H9 (cell line): Measurements from ENCODE around the gene AK8. TPM values are rescaled to one million over a fixed set of nuclear protein-coding genes. Genes with fewer than 3 reads are reported as not detected.

Experiments used
- DNase-seq: peaks from one replicate; pipeline ENCODE4 v3.0.0-alpha.2; 2017
- H2AFZ ChIP-seq: one replicate; pipeline ENCODE4 v1.6.1; 2013; ENCODE audit warnings: mild to moderate bottlenecking, low read length, control low read depth, moderate library complexity
- H2AK5ac ChIP-seq: 2 replicates; pipeline ENCODE4 v1.6.1; 2013; ENCODE audit warnings: low read length, control low read depth, mixed read lengths; ENCODE audit not compliant: insufficient read length
- H2BK120ac ChIP-seq: one replicate; pipeline ENCODE4 v1.6.1; 2013; ENCODE audit warnings: low read depth, mild to moderate bottlenecking, low read length, control low read depth, inconsistent platforms; ENCODE audit not compliant: poor library complexity, severe bottlenecking
- H2BK12ac ChIP-seq: 2 replicates; pipeline ENCODE4 v1.6.1; 2013; ENCODE audit warnings: low read length, control low read depth, mixed read lengths, low read depth; ENCODE audit not compliant: insufficient read length
- H2BK15ac ChIP-seq: 2 replicates; pipeline ENCODE4 v1.6.1; 2013; ENCODE audit warnings: low read depth, low read length, control low read depth
- H2BK20ac ChIP-seq: one replicate; pipeline ENCODE4 v1.6.1; 2013; ENCODE audit warnings: low read depth, mild to moderate bottlenecking, low read length, control low read depth, inconsistent platforms; ENCODE audit not compliant: poor library complexity, severe bottlenecking
- H2BK5ac ChIP-seq: 2 replicates; pipeline ENCODE4 v1.6.1; 2013; ENCODE audit warnings: low read length, control low read depth, mixed read lengths; ENCODE audit not compliant: insufficient read length
- H3K14ac ChIP-seq: 2 replicates; pipeline ENCODE4 v1.6.1; 2013; ENCODE audit warnings: low read length, control low read depth; ENCODE audit not compliant: insufficient read depth
- H3K18ac ChIP-seq: 2 replicates; pipeline ENCODE4 v1.6.1; 2013; ENCODE audit warnings: low read depth, mild to moderate bottlenecking, mixed read lengths, low read length, control low read depth; ENCODE audit not compliant: insufficient read length
- H3K23ac ChIP-seq: 2 replicates; pipeline ENCODE4 v1.6.1; 2013; ENCODE audit warnings: low read length, control low read depth, mixed read lengths, low read depth; ENCODE audit not compliant: insufficient read length
- H3K23me2 ChIP-seq: 2 replicates; pipeline ENCODE4 v1.6.1; 2013; ENCODE audit warnings: low read depth, mild to moderate bottlenecking, mixed read lengths, low read length, control low read depth; ENCODE audit not compliant: insufficient read length, poor library complexity, severe bottlenecking
- H3K27ac ChIP-seq: 2 replicates; pipeline ENCODE4 v1.5.1; 2013; ENCODE audit warnings: low read length, control low read depth, mixed read lengths, low read depth; ENCODE audit not compliant: insufficient read length
- H3K27me3 ChIP-seq: 2 replicates; pipeline ENCODE4 v1.6.1; 2013; ENCODE audit warnings: low read length, control low read depth, inconsistent platforms; ENCODE audit not compliant: insufficient read depth
- H3K4ac ChIP-seq: 2 replicates; pipeline ENCODE4 v1.6.1; 2013; ENCODE audit warnings: low read depth, mild to moderate bottlenecking, control low read depth, inconsistent platforms, low read length, moderate library complexity
- H3K4me1 ChIP-seq: 2 replicates; pipeline ENCODE4 v1.6.1; 2013; ENCODE audit warnings: low read length, control low read depth, inconsistent platforms; ENCODE audit not compliant: insufficient read depth
- H3K4me2 ChIP-seq: 2 replicates; pipeline ENCODE4 v1.6.1; 2013; ENCODE audit warnings: low read length, control low read depth, mixed read lengths; ENCODE audit not compliant: insufficient read length, insufficient read depth
- H3K56ac ChIP-seq: 2 replicates; pipeline ENCODE4 v1.6.1; 2013; ENCODE audit warnings: low read depth, mild to moderate bottlenecking, mixed read lengths, low read length, control low read depth; ENCODE audit not compliant: insufficient read length
- H3K79me1 ChIP-seq: 2 replicates; pipeline ENCODE4 v1.6.1; 2013; ENCODE audit warnings: low read depth, mild to moderate bottlenecking, moderate library complexity, low read length, control low read depth, inconsistent platforms; ENCODE audit not compliant: insufficient read depth, poor library complexity, severe bottlenecking
- H3K79me2 ChIP-seq: 2 replicates; pipeline ENCODE4 v1.6.1; 2013; ENCODE audit warnings: low read length, control low read depth, inconsistent platforms; ENCODE audit not compliant: insufficient read depth
- H3K9ac ChIP-seq: 2 replicates; pipeline ENCODE4 v1.6.1; 2013; ENCODE audit warnings: low read length, control low read depth, mixed read lengths; ENCODE audit not compliant: insufficient read length; ENCODE audit errors: extremely low read depth
- H3K9me3 ChIP-seq: one replicate; pipeline ENCODE4 v1.6.1; 2013; ENCODE audit warnings: low read depth, low read length, inconsistent platforms; ENCODE audit not compliant: control insufficient read depth
- H3T11ph ChIP-seq: one replicate; pipeline ENCODE4 v1.6.1; 2013; ENCODE audit warnings: mild to moderate bottlenecking, low read length, control low read depth, inconsistent platforms
- H4K20me1 ChIP-seq: one replicate; pipeline ENCODE4 v1.6.1; 2013; ENCODE audit not compliant: control insufficient read depth, insufficient read length, insufficient read depth
- H4K5ac ChIP-seq: 2 replicates; pipeline ENCODE4 v1.6.1; 2013; ENCODE audit warnings: low read depth, mild to moderate bottlenecking, mixed read lengths, low read length, control low read depth; ENCODE audit not compliant: insufficient read length
- H4K8ac ChIP-seq: replicated peaks from 2 replicates; pipeline ENCODE4 v1.6.1; 2013; ENCODE audit warnings: low read length, control low read depth, mixed read lengths, low read depth; ENCODE audit not compliant: insufficient read length
- H4K91ac ChIP-seq: 2 replicates; pipeline ENCODE4 v1.6.1; 2013; ENCODE audit warnings: low read depth, mild to moderate bottlenecking, moderate library complexity, mixed read lengths, low read length, control low read depth; ENCODE audit not compliant: insufficient read length
- H3K27ac Mint-ChIP-seq, 3 experiments: 2 replicates in 2 of 3; 3 replicates in 1 of 3; pipeline ENCODE4 v1.8.0; 2020 to 2021; ENCODE audit warnings: mixed read lengths in 3 of 3, mild to moderate bottlenecking in 1 of 3, moderate library complexity in 1 of 3
- H3K27me3 Mint-ChIP-seq: 2 replicates; pipeline ENCODE4 v1.8.0; 2021; ENCODE audit warnings: low read depth, mild to moderate bottlenecking, moderate library complexity, mixed read lengths
- H3K36me3 Mint-ChIP-seq, 3 experiments: 2 replicates in 2 of 3; 3 replicates in 1 of 3; pipeline ENCODE4 v1.8.0; 2020 to 2021; ENCODE audit warnings: low read depth in 3 of 3, mixed read lengths in 3 of 3; ENCODE audit not compliant: insufficient read depth in 1 of 3
- H3K4me1 Mint-ChIP-seq, 2 experiments: 2 replicates each; pipeline ENCODE4 v1.8.0; 2020; ENCODE audit warnings: mixed read lengths in 2 of 2
- H3K4me3 Mint-ChIP-seq, 2 experiments: 2 replicates in 1 of 2; 3 replicates in 1 of 2; pipeline ENCODE4 v1.8.0; 2020 to 2021; ENCODE audit warnings: mild to moderate bottlenecking in 2 of 2, mixed read lengths in 2 of 2, moderate library complexity in 1 of 2
- H3K9me3 Mint-ChIP-seq, 2 experiments: 2 replicates in 1 of 2; 3 replicates in 1 of 2; pipeline ENCODE4 v1.8.0; 2020; ENCODE audit warnings: mild to moderate bottlenecking in 2 of 2, mixed read lengths in 2 of 2, moderate library complexity in 1 of 2
- CTCF ChIP-seq: fragments of 200-600 bp; sonication (generic); conservative IDR thresholded peaks from 3 replicates; pipeline ENCODE4 v1.8.0; 2021; ENCODE audit warnings: antibody characterized with exemption, mild to moderate bottlenecking
- WGBS: extraction: QIAGEN DNeasy Blood & Tissue Kit; methylation state at CpG from one replicate; pipeline ENCODE4 v1.1.7; 2013; ENCODE audit warnings: missing lambda C conversion rate, low lambda C conversion rate, mixed read lengths; ENCODE audit not compliant: insufficient read length; ENCODE audit errors: extremely low coverage; 5-methylcytosine and 5-hydroxymethylcytosine counted together
- total RNA-seq: library from RNA; stranded (reverse); gene quantifications from 2 replicates; pipeline ENCODE4 v1.2.1, GENCODE V29; 2021

The AK8 gene
- total RNA-seq, 1 experiment from 2014 or later = 0.44 TPM

GRCh38 chr9:132677976-132678375 is 200.1 kb downstream of the AK8 start:
- no peak overlapping the region for H2BK15ac ChIP-seq
- no peak overlapping the region for H3K14ac ChIP-seq
- H3K9me3 ChIP-seq = no peaks in the 10 kb centered on the region
- no peak overlapping the region for H3K18ac ChIP-seq
- peaks cover 6 to 12% of the 10 kb centered on the region in 2 experiments for H3K4me1 Mint-ChIP-seq
- no peak overlapping the region for H3K27ac Mint-ChIP-seq
- H3K27ac ChIP-seq = no peak overlapping the region
- H3K4me2 ChIP-seq = no peak overlapping the region
- no peaks in the 10 kb centered on the region for H3K4me1 ChIP-seq
- no peak overlapping the region for H3K56ac ChIP-seq
- H3K4me3 Mint-ChIP-seq = no peak overlapping the region
- no peak overlapping the region for H2BK20ac ChIP-seq
- H4K20me1 ChIP-seq = no peaks in the 10 kb centered on the region
- no peak overlapping the region for H4K8ac ChIP-seq
- no peak overlapping the region for H2BK5ac ChIP-seq
- TF ChIP-seq CTCF = no peak
- H2AK5ac ChIP-seq = no peak overlapping the region
- no peak overlapping the region for H2BK120ac ChIP-seq
- H3K79me2 ChIP-seq = peaks cover 43% of the 10 kb centered on the region
- H4K91ac ChIP-seq = no peak overlapping the region
- H3K27me3 ChIP-seq = no peaks in the 10 kb centered on the region
- H3K36me3 Mint-ChIP-seq = peaks cover 34 to 52% (median 43%) of the 10 kb centered on the region in 3 experiments; a peak in 6 of 7 replicates
- H3T11ph ChIP-seq = no peak overlapping the region
- no peak overlapping the region for H2AFZ ChIP-seq
- no peak overlapping the region for H3K9ac ChIP-seq
- H3K4ac ChIP-seq = no peak overlapping the region
- H3K27me3 Mint-ChIP-seq = no peaks in the 10 kb centered on the region
- H3K23me2 ChIP-seq = no peaks in the 10 kb centered on the region
- H3K23ac ChIP-seq = no peak overlapping the region
- H3K9me3 Mint-ChIP-seq = no peaks in the 10 kb centered on the region
- no peak overlapping the region for H4K5ac ChIP-seq
- H3K79me1 ChIP-seq = peaks cover 7% of the 10 kb centered on the region
- no CpG with 5 or more reads among the region's 8 CpGs for WGBS
- H2BK12ac ChIP-seq = no peak overlapping the region
- no peak for DNase-seq

Other genes starting within 250 kb of the AK8 start
- gene DDX31, start 208.3 kb downstream of the AK8 start, total RNA-seq = 27.6 and 28.4 TPM in 2 replicates
- 42.5 and 43.6 TPM in 2 replicates for gene GTF3C4, start 207.8 kb downstream of the AK8 start, total RNA-seq
- gene SPACA9, start 614 bp upstream of the AK8 start, total RNA-seq = 0.99 and 1.3 TPM in 2 replicates
- 31.7 and 32.7 TPM in 2 replicates for gene TSC1, start 66.3 kb upstream of the AK8 start, total RNA-seq
- not detected in 2 replicates for gene GFI1B, start 100.4 kb upstream of the AK8 start, total RNA-seq
- gene GTF3C5, start 152.7 kb upstream of the AK8 start, total RNA-seq = 85.5 and 88.9 TPM in 2 replicates
- gene CEL, start 183.7 kb upstream of the AK8 start, total RNA-seq = 3.6 and 4.0 TPM in 2 replicates
- 20.9 and 21.3 TPM in 2 replicates for gene RALGDS, start 243.0 kb upstream of the AK8 start, total RNA-seq